ENCODE results near the gene MS4A10. TPM values are rescaled to one million over a fixed set of nuclear protein-coding genes. Genes with fewer than 3 reads are reported as not detected.

MS4A10 gene
- total RNA-seq, 3 donors from 2014 or later (not counting 1 experiment from before 2014, with no cell fraction given), result not detected

DNA sequence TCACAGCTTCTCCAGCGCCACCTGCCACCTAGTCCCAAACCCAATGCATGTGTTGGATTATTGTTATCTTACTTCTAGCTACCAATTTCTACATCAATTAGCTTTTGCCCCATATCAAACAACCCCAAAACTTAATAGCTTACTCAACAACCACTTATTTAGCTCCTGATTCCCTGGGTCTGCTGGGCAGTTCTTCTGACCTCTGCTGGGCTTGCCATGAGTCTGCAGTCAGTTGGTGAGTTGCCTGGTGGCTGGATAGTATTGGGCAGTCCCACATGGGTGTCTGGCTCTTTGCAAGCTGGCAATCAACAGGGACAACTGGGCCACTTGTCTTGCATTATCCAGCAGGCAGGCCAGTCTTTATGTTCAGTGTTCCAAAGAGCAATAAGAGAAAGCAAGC is 42.1 kb upstream of the MS4A10 start:
- no peak for DNase-seq
- Histone ChIP-seq H3K4me1 (ENCODE audit: control insufficient read depth, insufficient read depth, low read length) (no peaks in the 10 kb centered on the region), H3K27ac (ENCODE audit: low read length) (no peak overlapping the region), H3K4me3 (ENCODE audit: low read length) (no peak overlapping the region), H3K9me3 (ENCODE audit: control insufficient read depth, insufficient read depth, low read length) (no peaks in the 10 kb centered on the region), H3K36me3 (ENCODE audit: control insufficient read depth, insufficient read depth, low read length) (no peaks in the 10 kb centered on the region), H3K27me3 (ENCODE audit: control insufficient read depth, insufficient read depth, low read length) (no peaks in the 10 kb centered on the region)
- ATAC-seq, result no peak
- Mint-ChIP-seq H3K36me3 (no peaks in the 10 kb centered on the region), H3K27me3 (ENCODE audit: low read depth in 2 of 2) (peaks cover 10 to 23% of the 10 kb centered on the region in 2 donors), H3K9me3 (peaks cover 0 to 3% of the 10 kb centered on the region in 2 donors), H3K27ac (no peak overlapping the region), H3K4me1 (no peaks in the 10 kb centered on the region), H3K4me3 (no peak overlapping the region)
- 100% methylated on average over 1 of the region's 1 CpG for WGBS (ENCODE audit: insufficient coverage)
- intact Hi-C loops (cut with micrococcal nuclease), result no loop called here
- TF ChIP-seq, protein P1, sequence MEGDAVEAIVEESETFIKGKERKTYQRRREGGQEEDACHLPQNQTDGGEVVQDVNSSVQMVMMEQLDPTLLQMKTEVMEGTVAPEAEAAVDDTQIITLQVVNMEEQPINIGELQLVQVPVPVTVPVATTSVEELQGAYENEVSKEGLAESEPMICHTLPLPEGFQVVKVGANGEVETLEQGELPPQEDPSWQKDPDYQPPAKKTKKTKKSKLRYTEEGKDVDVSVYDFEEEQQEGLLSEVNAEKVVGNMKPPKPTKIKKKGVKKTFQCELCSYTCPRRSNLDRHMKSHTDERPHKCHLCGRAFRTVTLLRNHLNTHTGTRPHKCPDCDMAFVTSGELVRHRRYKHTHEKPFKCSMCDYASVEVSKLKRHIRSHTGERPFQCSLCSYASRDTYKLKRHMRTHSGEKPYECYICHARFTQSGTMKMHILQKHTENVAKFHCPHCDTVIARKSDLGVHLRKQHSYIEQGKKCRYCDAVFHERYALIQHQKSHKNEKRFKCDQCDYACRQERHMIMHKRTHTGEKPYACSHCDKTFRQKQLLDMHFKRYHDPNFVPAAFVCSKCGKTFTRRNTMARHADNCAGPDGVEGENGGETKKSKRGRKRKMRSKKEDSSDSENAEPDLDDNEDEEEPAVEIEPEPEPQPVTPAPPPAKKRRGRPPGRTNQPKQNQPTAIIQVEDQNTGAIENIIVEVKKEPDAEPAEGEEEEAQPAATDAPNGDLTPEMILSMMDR (IDR thresholded peaks at IDR 0.05), result no peak

DNA sequence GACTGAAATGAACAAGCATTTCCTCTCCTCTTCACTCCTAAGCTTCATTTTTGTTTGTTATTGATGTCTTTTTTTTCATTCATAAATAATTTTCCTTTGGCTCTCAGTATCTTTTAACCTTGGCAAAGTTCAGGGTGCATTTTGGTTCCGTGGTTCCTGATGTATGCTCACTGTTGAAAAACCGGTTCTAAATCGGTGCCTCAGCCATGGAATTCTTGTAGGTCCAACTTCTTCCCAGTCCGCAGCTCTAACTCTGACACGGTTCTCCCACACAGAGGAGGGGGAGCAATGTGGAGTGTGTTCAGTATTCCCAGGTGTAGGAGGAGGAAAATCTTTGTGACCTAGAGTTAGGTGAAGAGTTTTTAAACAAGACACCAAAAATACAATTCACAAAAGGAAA is 41.0 kb upstream of the MS4A10 start:
- H3K27ac Mint-ChIP-seq, result no peak overlapping the region
- no peak for DNase-seq
- Histone ChIP-seq H3K27ac (ENCODE audit: low read length) (no peak overlapping the region), H3K4me1 (ENCODE audit: control insufficient read depth, insufficient read depth, low read length) (no peaks in the 10 kb centered on the region), H3K4me3 (ENCODE audit: low read length) (no peak overlapping the region), H3K9me3 (ENCODE audit: control insufficient read depth, insufficient read depth, low read length) (no peaks in the 10 kb centered on the region), H3K36me3 (ENCODE audit: control insufficient read depth, insufficient read depth, low read length) (no peaks in the 10 kb centered on the region), H3K27me3 (ENCODE audit: control insufficient read depth, insufficient read depth, low read length) (no peaks in the 10 kb centered on the region)
- ATAC-seq, result no peak
- H3K4me1 Mint-ChIP-seq, result no peaks in the 10 kb centered on the region
- H3K9me3 Mint-ChIP-seq, result peaks cover 0 to 3% of the 10 kb centered on the region in 2 donors
- WGBS (ENCODE audit: insufficient coverage), result 98% methylated on average over 5 of the region's 5 CpGs
- TF ChIP-seq, protein P1 (IDR thresholded peaks at IDR 0.05), result no peak
- no peak overlapping the region for H3K4me3 Mint-ChIP-seq
- intact Hi-C loops (cut with micrococcal nuclease), result no loop called here
- no peaks in the 10 kb centered on the region for H3K36me3 Mint-ChIP-seq
- peaks cover 0 to 14% of the 10 kb centered on the region in 2 donors for H3K27me3 Mint-ChIP-seq (ENCODE audit: low read depth in 2 of 2)

GRCh38 chr11:60747359-60747873 is 37.7 kb upstream of the MS4A10 start:
- Histone ChIP-seq H3K27ac (ENCODE audit: low read length) (no peak overlapping the region), H3K4me1 (ENCODE audit: control insufficient read depth, insufficient read depth, low read length) (no peaks in the 10 kb centered on the region), H3K36me3 (ENCODE audit: control insufficient read depth, insufficient read depth, low read length) (no peaks in the 10 kb centered on the region), H3K9me3 (ENCODE audit: control insufficient read depth, insufficient read depth, low read length) (no peaks in the 10 kb centered on the region), H3K27me3 (ENCODE audit: control insufficient read depth, insufficient read depth, low read length) (no peaks in the 10 kb centered on the region), H3K4me3 (ENCODE audit: low read length) (no peak overlapping the region)
- intact Hi-C loops (cut with micrococcal nuclease), result no loop called here
- Mint-ChIP-seq H3K4me3 (no peak overlapping the region), H3K27me3 (ENCODE audit: low read depth in 2 of 2) (peaks cover 7 to 12% of the 10 kb centered on the region in 2 donors), H3K4me1 (no peaks in the 10 kb centered on the region), H3K27ac (no peak overlapping the region), H3K9me3 (peaks cover 0 to 3% of the 10 kb centered on the region in 2 donors), H3K36me3 (no peaks in the 10 kb centered on the region)
- TF ChIP-seq, protein P1 (IDR thresholded peaks at IDR 0.05), result no peak
- ATAC-seq (no peak), DNase-seq (no peak)
- WGBS (ENCODE audit: insufficient coverage), result 93% methylated on average over 14 of the region's 14 CpGs

DNA sequence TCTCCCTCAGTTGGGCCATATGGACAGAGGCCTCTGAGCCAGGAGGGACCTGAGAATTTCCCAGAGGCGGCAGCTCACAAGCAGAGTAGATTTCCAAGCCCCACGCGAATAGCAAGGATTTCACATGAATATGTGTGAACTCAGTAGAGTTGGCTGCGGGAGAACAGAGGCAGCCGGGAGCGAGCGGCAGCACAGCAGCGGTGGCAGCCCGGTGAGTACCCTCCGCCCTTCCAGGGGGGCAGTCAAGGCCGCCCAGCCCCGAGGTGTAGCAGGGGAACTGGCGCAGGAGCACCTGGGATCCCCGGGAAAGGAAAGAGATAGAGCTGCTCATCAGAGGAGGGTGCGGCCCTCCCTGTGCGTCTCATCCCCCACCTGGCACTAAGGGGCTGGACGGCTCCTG is 36.9 kb upstream of the MS4A10 start:
- Histone ChIP-seq H3K36me3 (ENCODE audit: control insufficient read depth, insufficient read depth, low read length) (no peaks in the 10 kb centered on the region), H3K4me1 (ENCODE audit: control insufficient read depth, insufficient read depth, low read length) (no peaks in the 10 kb centered on the region), H3K27me3 (ENCODE audit: control insufficient read depth, insufficient read depth, low read length) (no peaks in the 10 kb centered on the region), H3K9me3 (ENCODE audit: control insufficient read depth, insufficient read depth, low read length) (no peaks in the 10 kb centered on the region), H3K4me3 (ENCODE audit: low read length) (no peak overlapping the region), H3K27ac (ENCODE audit: low read length) (no peak overlapping the region)
- ATAC-seq (no peak), DNase-seq (no peak)
- no peaks in the 10 kb centered on the region for H3K4me1 Mint-ChIP-seq
- TF ChIP-seq, protein P1 (IDR thresholded peaks at IDR 0.05), result no peak
- H3K27me3 Mint-ChIP-seq (ENCODE audit: low read depth in 2 of 2), result peaks cover 7 to 12% of the 10 kb centered on the region in 2 donors
- no peaks in the 10 kb centered on the region for H3K36me3 Mint-ChIP-seq
- H3K9me3 Mint-ChIP-seq, result peaks cover 0 to 3% of the 10 kb centered on the region in 2 donors
- H3K4me3 Mint-ChIP-seq, result no peak overlapping the region
- no peak overlapping the region for H3K27ac Mint-ChIP-seq
- intact Hi-C loops (cut with micrococcal nuclease), result no loop called here
- WGBS (ENCODE audit: insufficient coverage), result 92% methylated on average over 17 of the region's 17 CpGs
